Adipocyte (in vitro differentiated cells): Measurements from ENCODE around the gene PRM3.

Source experiments
- DNase-seq: peaks from one replicate; pipeline ENCODE4 v3.0.0-alpha.2; 2015; ENCODE audit warnings: low read depth
- H3K27me3 ChIP-seq: replicated peaks from 2 replicates; pipeline ENCODE4 v1.7.0; 2013; ENCODE audit warnings: mild to moderate bottlenecking, low read length, moderate library complexity; ENCODE audit not compliant: control insufficient read depth, insufficient read depth
- H3K36me3 ChIP-seq: 2 replicates; pipeline ENCODE4 v1.7.0; 2013; ENCODE audit warnings: low read length, mild to moderate bottlenecking, moderate library complexity; ENCODE audit not compliant: control insufficient read depth, insufficient read depth, severe bottlenecking
- H3K4me1 ChIP-seq: 2 replicates; pipeline ENCODE4 v1.7.0; 2013; ENCODE audit warnings: mild to moderate bottlenecking, low read length, moderate library complexity; ENCODE audit not compliant: control insufficient read depth, insufficient read depth
- H3K4me3 ChIP-seq: 2 replicates; pipeline ENCODE4 v1.7.0; 2013; ENCODE audit warnings: mild to moderate bottlenecking, low read length, moderate library complexity
- H3K9ac ChIP-seq: 2 replicates; pipeline ENCODE4 v1.7.0; 2013; ENCODE audit warnings: mild to moderate bottlenecking, low read length, moderate library complexity
- H3K9me3 ChIP-seq: 2 replicates; pipeline ENCODE4 v1.7.0; 2013; ENCODE audit warnings: mild to moderate bottlenecking, low read length, moderate library complexity; ENCODE audit not compliant: control insufficient read depth

The PRM3 gene

DNA sequence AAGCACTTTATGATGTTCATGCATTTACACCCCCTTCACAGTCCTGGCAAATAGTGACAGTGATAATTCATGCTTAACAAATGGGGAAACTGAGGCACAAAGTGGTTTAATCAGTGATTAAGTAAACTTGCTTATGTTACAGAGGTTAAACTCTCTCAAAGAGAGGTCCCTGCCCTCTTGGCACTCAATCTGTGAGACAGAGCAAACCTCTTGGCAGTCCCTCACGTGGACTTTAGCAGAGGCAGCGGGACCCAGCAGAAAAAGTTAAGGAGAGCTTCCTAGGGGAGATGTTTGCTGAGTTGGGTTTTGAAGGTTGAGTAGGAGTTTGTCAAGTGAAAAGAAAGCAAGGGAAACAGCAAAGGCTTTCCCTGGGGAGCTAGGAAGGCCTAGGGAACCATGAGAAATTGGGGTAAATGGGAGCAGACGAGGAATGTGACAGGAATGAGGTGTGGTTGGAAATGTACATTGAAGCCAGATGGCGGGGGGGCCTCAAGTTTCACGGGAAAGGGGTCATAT, 28.1 kb downstream of the PRM3 start:
- H3K9me3 ChIP-seq, result no peaks in the 10 kb centered on the region
- no peak overlapping the region for H3K9ac ChIP-seq
- no peaks in the 10 kb centered on the region for H3K4me1 ChIP-seq
- no peak for DNase-seq
- H3K27me3 ChIP-seq, result peaks cover 8% of the 10 kb centered on the region
- no peaks in the 10 kb centered on the region for H3K36me3 ChIP-seq
- no peak overlapping the region for H3K4me3 ChIP-seq

DNA sequence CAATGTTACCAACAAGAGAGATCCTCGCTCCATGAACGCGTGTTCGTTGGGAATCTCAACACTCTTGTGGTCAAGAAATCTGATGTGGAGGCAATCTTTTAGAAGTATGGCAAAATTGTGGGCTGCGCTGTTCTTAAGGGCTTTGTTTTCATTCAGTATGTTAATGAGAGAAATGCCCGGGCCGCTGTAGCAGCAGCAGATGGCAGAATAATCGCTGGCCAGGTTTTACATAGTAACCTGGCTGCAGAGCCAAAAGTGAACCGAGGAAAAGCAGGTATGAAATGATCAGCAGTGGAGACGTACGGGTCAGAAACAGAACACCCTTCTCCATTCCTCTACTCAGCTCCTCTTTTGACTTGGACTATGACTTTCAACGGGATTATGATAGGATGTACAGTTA, 30.8 kb downstream of the PRM3 start:
- H3K36me3 ChIP-seq, result no peaks in the 10 kb centered on the region
- no peak overlapping the region for H3K4me3 ChIP-seq
- peaks cover 8% of the 10 kb centered on the region for H3K27me3 ChIP-seq
- no peaks in the 10 kb centered on the region for H3K4me1 ChIP-seq
- no peak overlapping the region for H3K9ac ChIP-seq
- no peaks in the 10 kb centered on the region for H3K9me3 ChIP-seq
- no peak for DNase-seq

GRCh38 chr16:11241480-11242204, 31.8 kb downstream of the PRM3 start:
- no peaks in the 10 kb centered on the region for H3K36me3 ChIP-seq
- H3K9me3 ChIP-seq, result no peaks in the 10 kb centered on the region
- no peak overlapping the region for H3K9ac ChIP-seq
- peaks cover 8% of the 10 kb centered on the region for H3K27me3 ChIP-seq
- no peak overlapping the region for H3K4me3 ChIP-seq
- DNase-seq, result no peak
- H3K4me1 ChIP-seq, result no peaks in the 10 kb centered on the region

DNA sequence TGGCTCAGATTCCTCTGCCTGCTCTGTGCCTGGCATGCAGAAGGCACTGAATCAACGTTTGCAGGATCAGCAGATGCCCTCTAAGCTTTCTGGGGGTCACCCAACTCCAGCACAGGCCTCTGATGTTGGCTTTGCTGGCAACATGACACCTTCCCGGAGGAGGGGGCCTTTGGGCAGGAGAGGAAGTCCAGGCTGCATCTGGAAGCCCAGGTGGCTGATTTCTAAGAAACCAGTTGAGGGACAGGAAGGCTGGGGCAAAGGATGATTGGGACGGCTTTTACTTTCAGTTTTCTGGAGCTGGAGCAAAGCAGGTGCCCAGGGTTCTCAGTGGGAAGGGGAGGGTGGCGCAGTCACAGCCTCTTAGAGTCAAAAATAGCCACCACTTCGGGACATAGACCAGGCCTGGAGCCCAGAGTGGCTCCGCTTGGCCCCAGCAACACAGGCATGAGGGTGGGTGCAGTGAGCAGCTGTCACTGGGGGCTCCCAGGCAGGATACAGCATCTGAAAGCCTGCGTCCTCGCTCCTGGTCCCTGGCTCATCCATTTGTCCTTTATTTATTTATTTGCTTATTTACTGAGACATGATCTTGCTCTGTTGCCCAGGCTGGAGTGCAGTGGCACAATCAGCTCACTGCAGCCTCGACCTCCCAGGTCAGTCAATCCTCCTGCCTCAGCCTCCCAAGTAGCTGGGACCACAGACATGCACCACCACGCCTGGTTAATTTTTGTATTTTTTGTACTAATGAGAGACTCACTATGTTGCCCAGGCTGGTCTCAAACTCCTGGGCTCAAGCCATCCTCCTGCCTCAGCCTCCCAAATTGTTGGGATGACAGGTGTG, 32.6 kb downstream of the PRM3 start:
- H3K27me3 ChIP-seq, result peaks cover 8% of the 10 kb centered on the region
- no peak for DNase-seq
- H3K9me3 ChIP-seq, result no peaks in the 10 kb centered on the region
- no peaks in the 10 kb centered on the region for H3K36me3 ChIP-seq
- H3K4me1 ChIP-seq, result no peaks in the 10 kb centered on the region
- no peak overlapping the region for H3K9ac ChIP-seq
- H3K4me3 ChIP-seq, result no peak overlapping the region

GRCh38 chr16:11239644-11240632, 33.5 kb downstream of the PRM3 start:
- Histone ChIP-seq H3K9ac (no peak overlapping the region), H3K4me3 (no peak overlapping the region)

DNA sequence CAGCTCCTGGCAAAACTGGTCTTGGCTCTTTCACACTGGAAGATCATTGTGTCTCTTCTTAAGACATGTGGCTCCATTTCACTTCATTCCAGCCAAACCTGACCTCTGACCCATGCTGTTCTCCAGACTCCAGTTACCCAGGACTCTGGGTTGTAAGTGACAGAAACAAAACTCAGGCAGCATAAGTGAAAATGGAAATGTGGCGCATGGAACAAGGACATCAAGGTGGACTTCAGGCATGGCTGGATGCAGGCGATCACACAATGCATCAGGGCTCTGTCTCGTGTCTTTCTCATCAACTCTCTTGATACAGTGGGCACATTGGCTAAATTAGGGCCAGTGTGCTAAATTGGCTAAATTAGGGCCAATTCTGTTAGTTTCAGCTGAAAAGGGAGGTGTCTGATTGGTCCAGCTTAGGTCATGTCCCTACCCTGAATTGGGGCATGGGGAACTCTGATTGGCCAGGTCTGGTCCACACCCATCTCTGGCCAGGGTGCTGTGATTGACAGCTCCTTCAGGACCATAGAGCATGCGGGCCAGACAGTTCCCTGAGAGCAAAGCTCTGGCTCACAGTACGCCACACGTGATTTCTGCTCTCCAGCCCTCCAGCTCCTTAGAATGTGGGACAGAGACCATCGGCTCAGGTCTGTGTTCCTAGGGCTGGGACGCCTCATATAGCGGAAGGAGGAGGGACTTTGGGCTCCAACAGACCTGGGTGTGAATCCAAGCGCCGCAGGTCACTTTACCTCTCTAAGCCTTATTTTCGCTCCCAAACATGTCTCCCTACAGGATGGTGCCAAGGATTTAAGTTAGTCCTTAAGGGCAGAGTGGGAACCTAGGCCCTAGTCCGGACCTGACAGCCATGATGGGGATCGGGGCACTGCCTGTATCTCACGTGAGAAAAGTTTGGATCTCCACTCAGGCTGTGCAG, 34.9 kb downstream of the PRM3 start:
- peaks cover 6% of the 10 kb centered on the region for H3K27me3 ChIP-seq
- no peaks in the 10 kb centered on the region for H3K36me3 ChIP-seq
- no peaks in the 10 kb centered on the region for H3K4me1 ChIP-seq
- no peak for DNase-seq
- no peak overlapping the region for H3K4me3 ChIP-seq
- no peaks in the 10 kb centered on the region for H3K9me3 ChIP-seq
- no peak overlapping the region for H3K9ac ChIP-seq

More at GRCh38 chr16:11239644-11240632, 33.5 kb downstream of the PRM3 start:
- no peaks in the 10 kb centered on the region for H3K9me3 ChIP-seq
- H3K36me3 ChIP-seq, result no peaks in the 10 kb centered on the region
- no peaks in the 10 kb centered on the region for H3K4me1 ChIP-seq
- no peak for DNase-seq
- H3K27me3 ChIP-seq, result peaks cover 8% of the 10 kb centered on the region

GRCh38 chr16:11236461-11237254, 36.8 kb downstream of the PRM3 start:
- DNase-seq, result peak; percentile 39
- H3K27me3 ChIP-seq, result no peaks in the 10 kb centered on the region
- H3K9me3 ChIP-seq, result no peaks in the 10 kb centered on the region
- H3K36me3 ChIP-seq, result no peaks in the 10 kb centered on the region
- H3K4me3 ChIP-seq, result no peak overlapping the region
- no peaks in the 10 kb centered on the region for H3K4me1 ChIP-seq
- H3K9ac ChIP-seq, result no peak overlapping the region

DNA sequence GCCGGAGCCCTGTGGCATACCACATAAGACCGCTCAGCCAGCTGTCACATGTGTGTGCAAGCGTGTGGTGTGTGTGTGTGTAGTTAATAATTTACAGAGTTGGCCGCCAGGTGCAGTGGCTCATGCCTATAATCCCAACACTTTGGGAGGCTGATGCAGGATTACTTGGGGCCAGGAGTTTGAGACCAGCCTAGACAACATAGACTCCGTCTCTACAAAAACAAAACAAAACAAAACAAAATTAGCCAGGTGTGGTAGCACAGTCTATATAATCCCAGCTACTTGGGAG, 37.8 kb downstream of the PRM3 start:
- H3K9me3 ChIP-seq, result no peaks in the 10 kb centered on the region
- H3K36me3 ChIP-seq, result no peaks in the 10 kb centered on the region
- H3K4me1 ChIP-seq, result no peaks in the 10 kb centered on the region
- no peaks in the 10 kb centered on the region for H3K27me3 ChIP-seq
- no peak overlapping the region for H3K4me3 ChIP-seq
- DNase-seq, result no peak
- H3K9ac ChIP-seq, result no peak overlapping the region

- no peak for DNase-seq
- Histone ChIP-seq H3K36me3 (no peaks in the 10 kb centered on the region), H3K9me3 (no peaks in the 10 kb centered on the region), H3K4me3 (no peak overlapping the region), H3K27me3 (no peaks in the 10 kb centered on the region), H3K4me1 (no peaks in the 10 kb centered on the region), H3K9ac (no peak overlapping the region)
Observed at GRCh38 chr16:11234884-11235702, 38.3 kb downstream of the PRM3 start.
